Activated effector memory CD4-positive, alpha-beta T cell treated with Interleukin-2 at 50 U/mL for 16 hours (primary cell): ENCODE measurements around the gene CTDSPL.

Experiments
- DNase-seq: peaks from one replicate; pipeline ENCODE4 v3.0.0-alpha.2; 2020

Gene CTDSPL

DNA sequence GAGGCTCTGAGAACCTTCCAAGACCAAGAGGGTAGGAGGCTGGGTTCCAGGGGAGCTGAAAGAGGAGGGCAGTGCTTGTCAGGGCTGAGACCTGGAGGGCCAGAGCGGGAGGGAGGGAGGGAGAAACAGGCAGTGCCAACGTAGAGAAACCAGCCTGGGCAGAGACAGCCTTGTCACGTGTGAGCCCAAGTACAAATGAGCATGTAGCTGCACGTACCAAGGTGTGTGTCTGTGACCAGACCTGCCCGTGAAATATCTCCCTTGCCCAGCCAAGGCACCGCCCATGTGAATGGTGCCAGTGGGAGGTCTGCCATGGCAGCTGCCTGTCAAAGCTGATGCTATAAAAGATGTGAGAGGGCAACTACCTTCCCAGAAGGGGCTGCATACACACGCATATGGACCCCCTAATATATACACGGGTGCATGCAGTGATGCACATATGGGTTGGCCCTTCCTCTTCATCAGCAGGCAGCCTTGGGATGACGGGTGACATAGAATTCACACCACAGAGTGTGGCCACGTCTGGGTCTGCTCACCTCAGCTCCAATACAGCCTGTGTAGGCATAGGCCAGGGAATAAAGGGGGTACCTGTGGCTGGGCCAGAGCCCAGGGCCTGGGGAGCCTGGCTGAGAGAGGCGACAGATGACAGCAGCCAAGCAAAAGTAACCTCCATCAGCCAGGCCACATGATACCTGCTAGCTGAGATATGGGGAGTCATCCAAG is 7.8 kb upstream of the CTDSPL start:
- no peak for DNase-seq

DNA sequence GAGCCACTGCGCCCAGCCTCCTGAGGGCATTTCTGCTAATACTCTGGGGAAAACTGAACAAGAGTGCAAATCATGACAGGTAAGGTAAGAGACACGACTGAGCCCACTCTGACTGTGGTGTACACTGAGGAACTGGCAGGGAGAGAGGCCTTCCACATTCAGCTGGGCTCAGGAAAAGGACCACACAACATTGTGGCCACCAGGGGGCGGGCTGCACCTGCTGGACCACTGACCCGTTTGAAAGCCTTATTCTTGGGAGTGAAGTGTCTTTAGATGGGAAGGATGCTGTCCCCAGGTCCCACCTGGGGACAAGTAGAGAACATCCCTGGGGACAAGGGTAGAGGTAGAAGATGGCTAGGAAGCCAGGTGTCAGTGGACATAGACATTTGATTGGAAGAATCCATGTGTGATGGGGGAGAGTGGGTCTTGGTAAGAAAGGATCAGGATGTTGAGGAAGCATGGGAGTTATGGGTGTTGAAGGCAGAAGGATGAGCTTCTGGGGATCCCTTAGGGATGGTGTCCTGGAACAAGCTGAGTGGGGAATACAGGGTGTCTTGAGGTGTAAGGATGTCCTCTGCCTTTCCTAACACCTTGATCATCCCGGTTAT is 6.2 kb upstream of the CTDSPL start:
- DNase-seq: peak; percentile 48

DNA sequence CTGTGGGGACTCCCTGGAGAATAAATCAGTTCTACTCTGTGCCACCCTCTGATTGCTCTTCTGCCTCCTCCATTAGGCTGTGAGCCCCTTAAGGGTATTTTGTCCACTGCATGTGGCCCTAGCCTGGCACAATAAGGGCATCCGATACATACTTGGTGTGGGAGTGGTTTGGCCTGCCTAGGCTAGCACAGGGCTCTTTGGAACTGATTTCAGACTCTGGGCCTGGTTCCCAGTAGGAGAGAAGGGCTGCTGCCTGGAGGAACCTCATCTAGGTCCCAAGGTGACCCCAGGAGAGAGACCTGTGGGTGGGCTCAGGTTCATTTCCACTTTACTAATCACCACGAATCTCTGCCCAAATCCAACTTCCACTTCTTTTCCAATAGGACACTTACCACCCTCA is 5.3 kb upstream of the CTDSPL start:
- no peak for DNase-seq

GRCh38 chr3:37858742-37859141 is 2.9 kb upstream of the CTDSPL start:
- no peak for DNase-seq

GRCh38 chr3:37859354-37859753 is 2.3 kb upstream of the CTDSPL start:
- no peak for DNase-seq

DNA sequence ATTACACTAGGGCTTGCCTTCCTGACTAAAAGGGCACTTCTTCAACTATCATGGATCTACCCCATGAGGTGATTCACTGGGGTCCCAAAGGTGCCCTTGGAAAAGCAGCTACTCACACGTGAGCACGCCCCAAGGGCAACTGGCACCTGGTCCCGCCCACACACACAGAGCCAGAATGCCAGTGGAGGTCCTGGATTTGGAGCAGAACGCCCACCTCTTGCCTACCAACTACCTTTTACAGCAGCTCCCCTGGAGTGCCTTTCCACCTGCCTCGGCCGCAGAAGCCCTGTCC is 1.8 kb upstream of the CTDSPL start:
- no peak for DNase-seq

- no peak for DNase-seq
These were observed 681 bp downstream of the CTDSPL start for GRCh38 chr3:37862219-37862902.

GRCh38 chr3:37862903-37863815 is 1.5 kb downstream of the CTDSPL start:
- no peak for DNase-seq

GRCh38 chr3:37863949-37864822 is 2.5 kb downstream of the CTDSPL start:
- no peak for DNase-seq

DNA sequence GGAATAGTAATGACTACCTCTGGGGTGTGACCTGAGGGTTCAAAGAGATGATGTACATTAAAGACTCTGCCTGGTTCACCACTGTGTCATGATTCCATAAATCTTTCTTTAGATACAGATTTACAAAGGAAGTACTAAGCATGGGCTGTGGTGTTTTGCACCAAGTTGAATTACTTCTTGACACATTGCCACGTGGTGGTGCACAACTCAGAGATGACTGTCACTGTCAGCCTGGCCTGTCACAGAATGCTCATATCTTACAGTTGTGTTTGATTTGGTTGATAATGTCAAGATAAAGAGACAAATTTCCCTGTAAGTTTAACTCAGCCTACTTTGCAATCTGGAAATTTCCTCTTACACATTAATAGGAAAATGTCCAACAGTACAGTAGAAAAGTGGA is 3.2 kb downstream of the CTDSPL start:
- DNase-seq: no peak

DNA sequence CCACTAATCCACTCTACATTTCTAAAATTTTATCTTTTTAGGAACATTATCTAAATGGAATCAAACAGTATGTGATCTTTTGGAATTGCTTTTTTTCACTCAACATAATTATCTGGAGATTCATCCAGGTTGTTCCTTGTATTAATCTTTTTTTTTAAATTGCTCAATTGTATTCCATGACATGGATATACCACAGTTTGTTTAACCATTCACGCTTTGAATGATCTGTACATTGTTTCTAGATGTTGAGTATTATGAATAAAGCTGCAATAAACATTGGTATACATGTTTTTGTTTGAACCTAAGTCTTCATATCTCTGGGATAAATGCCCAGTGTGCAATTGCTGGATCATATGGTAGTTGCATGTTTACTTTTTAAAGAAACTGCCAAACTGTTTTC is 5.5 kb downstream of the CTDSPL start:
- no peak for DNase-seq

DNA sequence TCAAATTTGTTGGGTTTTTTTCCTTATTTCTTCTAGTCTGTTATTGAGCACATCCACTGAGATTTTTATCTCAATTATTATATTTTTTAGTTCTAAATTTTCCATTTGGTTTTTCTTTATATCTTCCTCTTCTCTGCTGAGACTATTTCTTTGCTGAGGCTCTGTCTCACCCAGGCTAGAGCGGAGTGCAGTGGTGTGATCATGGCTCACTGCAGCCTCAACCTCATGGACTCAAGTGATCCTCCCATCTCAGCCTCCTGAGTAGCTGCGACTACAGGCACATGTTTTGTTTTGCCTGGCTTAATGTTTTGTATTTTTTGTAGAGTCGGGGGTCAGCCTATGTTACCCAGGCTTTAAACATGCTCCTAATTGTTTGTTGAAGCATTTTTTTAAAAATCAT is 10.2 kb downstream of the CTDSPL start:
- no peak for DNase-seq

DNA sequence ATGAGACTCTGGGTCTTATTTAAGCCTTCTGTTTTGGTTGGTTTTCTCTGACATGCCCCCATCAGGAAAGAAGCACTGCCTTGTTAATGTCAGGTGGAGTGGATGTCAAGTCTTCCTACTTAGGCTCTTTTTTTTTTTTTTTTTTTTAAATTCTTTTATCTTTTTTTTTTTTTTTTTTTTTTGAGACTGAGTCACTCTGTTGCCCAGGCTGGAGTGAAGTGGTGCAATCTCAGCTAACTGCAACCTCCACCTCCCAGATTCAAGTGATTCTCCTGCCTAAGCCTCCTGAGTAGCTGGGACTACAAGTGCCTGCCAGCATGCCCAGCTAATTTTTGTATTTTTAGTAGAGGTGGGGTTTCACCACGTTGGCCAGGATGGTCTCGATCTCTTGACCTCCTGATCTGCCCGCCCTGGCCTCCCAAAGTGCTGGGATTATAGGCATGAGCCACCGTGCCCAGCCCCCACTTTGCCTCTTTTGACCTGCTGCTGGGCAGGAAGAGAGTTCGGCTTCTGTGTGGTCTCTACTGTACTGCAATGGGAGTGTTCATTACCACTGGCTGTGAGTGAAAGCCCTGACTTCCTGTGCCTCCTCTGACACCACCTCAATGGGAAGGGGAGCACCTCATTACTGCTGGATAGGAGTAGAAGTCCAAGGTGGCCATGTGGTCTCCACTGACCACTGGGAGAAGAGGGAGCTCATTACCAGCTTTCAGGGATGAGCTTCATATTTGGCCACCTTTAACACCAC is 10.9 kb downstream of the CTDSPL start:
- DNase-seq: no peak

DNA sequence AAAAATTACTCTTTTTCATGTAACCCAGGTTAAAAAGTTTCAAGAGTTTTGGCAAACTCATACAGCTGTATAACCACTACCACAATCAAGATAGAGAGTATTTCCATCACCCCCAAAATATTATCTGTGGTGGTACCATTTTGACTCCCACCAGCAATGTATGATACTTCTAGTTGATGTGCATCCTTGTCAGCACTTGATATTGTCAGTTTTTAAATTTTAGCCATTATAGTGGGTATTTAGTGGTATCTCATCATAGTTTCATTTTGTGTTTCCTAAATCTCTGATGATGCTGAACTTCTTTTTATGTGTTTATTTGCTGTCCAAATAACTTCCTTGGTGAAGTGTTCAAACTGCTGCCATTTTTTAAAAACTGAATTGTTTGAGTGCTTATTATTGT is 14.6 kb downstream of the CTDSPL start:
- DNase-seq: no peak

DNA sequence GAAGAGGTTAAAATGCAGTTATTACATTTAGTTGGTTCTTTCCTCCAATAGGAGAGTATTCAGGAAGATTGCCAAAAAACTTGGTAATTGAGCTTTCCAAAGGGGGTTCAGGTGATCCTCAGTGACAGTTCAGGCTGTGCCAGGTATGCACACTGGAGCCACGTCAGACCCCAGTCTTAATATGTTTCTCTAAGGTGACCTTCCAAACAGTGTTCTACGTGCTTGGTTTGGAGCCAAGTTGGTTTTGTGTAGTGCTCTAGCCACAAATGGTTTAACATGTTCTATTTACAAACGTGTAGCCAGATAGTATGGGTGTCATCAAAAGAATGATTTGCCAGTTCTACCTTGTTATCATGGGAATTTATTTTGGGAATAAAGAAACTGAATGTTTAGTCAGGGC is 21.0 kb downstream of the CTDSPL start:
- DNase-seq: no peak

- no peak for DNase-seq
These were observed 24.1 kb downstream of the CTDSPL start for GRCh38 chr3:37885814-37886213.

DNA sequence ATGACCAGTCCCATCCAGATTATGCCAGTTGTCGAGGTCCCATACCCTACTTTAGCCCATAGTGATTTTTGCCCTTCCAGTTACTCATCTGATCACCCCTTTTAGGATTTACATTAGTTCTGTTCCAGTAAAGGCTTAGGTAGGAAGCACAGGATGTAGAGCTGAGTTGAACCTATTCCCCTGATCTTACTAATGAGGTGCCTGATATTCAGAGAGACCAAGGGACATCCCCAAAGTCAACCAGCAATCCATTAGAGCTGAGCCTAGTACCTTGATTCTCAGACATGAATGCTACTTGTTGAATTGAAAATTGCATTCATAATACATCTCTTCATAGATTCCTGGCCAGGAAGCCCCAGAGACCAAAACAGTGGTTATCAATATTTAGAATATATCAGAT is 24.7 kb downstream of the CTDSPL start:
- no peak for DNase-seq

DNA sequence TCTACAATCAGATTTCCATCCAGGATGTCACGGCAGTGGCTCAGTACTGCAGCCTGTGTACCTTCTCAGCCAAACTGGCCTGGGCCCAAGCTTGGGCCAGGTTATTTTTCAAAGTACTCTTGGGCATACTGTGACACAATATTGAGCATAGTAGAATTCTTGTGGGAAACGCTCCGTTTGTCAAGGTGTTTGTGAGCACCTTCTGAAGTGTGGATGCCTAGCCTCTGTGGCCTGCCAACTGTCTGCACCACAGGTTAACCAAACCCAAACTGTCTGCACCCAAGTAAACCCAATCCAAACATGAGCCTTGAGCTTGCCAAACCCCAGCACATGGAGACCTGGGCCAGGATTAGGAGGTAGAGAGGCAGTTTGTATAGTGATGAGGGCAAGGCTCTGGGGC is 25.4 kb downstream of the CTDSPL start:
- no peak for DNase-seq

- no peak for DNase-seq
These were observed 26.1 kb downstream of the CTDSPL start for GRCh38 chr3:37887824-37888223.

- DNase-seq: no peak
These were observed 26.7 kb downstream of the CTDSPL start for GRCh38 chr3:37888421-37888820.

DNA sequence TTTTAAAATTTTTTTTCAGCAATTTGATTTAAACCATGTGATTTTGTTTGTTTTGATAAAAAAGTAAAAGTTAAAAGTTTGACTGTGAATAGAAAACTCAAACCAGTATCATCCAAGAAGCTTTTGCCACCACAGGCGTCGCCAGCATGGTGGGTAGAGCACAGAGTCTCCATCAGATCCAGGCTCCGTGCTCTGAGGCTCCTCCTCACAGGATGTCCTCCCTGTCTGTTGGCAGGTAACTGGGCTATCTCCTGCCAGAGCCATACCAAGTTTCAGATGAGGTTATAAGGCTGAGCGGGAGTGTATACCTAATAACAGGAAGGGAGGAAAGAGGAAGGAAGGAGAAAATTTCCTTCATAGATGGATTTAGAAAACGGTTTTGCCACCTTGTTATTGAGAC is 28.8 kb downstream of the CTDSPL start:
- no peak for DNase-seq

GRCh38 chr3:37891227-37891626 is 29.5 kb downstream of the CTDSPL start:
- no peak for DNase-seq
